GM12874 (cell line): Measurements from ENCODE around the gene NDUFB8.

ENCODE experiments used
- CTCF ChIP-seq: IDR thresholded peaks from 2 replicates; pipeline ENCODE4 v1.5.1; 2011; ENCODE audit warnings: low read depth, mild to moderate bottlenecking, control low read depth, low read length, moderate library complexity; ENCODE audit not compliant: insufficient read depth

Gene NDUFB8

DNA sequence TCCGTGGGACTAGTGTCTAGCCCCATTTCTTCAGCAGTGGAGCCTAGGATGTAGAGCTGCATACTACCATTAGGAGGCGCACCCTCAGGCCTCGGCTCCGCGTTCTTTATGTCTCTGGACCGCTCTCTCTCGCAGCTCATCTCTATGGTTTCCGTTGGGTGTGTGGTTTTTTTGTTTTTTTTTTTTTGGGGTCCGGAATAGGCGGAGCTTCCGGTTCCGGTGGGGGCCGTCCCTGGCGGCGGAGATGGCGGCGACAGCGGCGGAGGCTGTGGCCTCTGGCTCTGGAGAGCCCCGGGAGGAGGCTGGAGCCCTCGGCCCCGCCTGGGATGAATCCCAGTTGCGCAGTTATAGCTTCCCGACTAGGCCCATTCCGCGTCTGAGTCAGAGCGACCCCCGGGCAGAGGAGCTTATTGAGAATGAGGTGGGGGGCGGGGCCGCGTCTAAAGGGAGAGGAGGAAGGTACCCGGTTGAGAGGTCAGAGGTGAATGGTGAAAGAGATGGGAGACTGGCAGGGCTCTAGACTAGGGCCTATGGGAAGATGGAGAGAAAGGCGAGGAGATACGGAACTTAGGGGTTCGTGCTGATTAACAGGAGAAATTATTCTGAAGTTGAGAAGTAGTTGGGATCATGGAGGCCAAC, 6.2 kb upstream of the NDUFB8 start, which contains the start of gene HIF1AN:
TSS of gene HIF1AN (plus strand) at position 229 of the 639 bp plus-strand sequence. CDS start at position 245, 16 bp downstream.
- peak; percentile 90 for TF ChIP-seq CTCF

GRCh38 chr10:100535338-100535714, 5.7 kb upstream of the NDUFB8 start:
- TF ChIP-seq CTCF: no peak

- no peak for TF ChIP-seq CTCF
Measured at GRCh38 chr10:100534726-100535125, 5.1 kb upstream of the NDUFB8 start.

- no peak for TF ChIP-seq CTCF
Measured at GRCh38 chr10:100531761-100532160, 2.1 kb upstream of the NDUFB8 start.

- TF ChIP-seq CTCF: no peak
Measured at GRCh38 chr10:100528921-100529474, 673 bp downstream of the NDUFB8 start.

- TF ChIP-seq CTCF: no peak
Measured at GRCh38 chr10:100528123-100528886, 1.4 kb downstream of the NDUFB8 start.

- TF ChIP-seq CTCF: no peak; the same call in 1 of the 2 replicates
Measured at GRCh38 chr10:100524638-100525037, 5.0 kb downstream of the NDUFB8 start.
